Measurements from ENCODE around the gene RIC8A.

The RIC8A gene

DNA sequence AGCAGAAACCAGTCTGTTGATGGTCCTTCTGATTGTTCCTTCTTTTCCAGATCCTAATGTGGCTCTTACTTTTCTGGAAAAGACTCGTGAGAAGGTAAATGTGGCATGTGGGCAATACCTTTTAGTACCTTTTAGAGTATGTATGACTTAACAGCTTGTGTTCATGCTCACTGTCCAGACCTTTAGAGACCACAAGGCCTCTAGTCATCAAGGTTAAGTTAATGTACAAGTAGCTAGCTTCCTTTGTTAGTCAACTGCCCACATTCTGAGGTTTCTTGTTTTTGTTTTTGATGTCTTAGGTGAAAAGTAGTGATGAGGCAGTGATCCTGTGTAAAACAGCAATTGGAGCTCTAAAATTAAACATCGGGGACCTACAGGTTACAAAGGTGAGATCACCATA, 36.9 kb downstream of the RIC8A start:
- DNase-seq (ENCODE audit: low read depth) = no peak

DNA sequence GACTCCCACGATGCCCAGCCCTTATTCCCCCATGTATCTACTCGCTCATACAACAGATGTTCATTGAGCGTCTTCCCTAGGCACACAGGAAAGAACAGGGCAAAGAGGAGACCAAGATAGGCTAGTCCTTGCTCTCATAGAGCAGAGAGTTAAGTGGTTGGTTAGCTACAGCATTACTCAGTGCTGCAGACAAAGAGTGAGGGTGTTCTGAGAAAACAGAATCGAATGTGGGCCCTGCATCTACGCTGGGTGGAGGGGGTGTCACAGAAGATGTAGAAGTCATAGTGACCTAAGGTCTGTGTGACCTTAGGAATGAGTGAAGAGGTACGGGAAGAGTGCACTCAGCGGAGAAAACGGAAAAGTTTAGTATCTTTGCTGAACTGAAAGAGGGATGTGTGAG, 41.6 kb downstream of the RIC8A start:
- DNase-seq (ENCODE audit: low read depth) = no peak

DNA sequence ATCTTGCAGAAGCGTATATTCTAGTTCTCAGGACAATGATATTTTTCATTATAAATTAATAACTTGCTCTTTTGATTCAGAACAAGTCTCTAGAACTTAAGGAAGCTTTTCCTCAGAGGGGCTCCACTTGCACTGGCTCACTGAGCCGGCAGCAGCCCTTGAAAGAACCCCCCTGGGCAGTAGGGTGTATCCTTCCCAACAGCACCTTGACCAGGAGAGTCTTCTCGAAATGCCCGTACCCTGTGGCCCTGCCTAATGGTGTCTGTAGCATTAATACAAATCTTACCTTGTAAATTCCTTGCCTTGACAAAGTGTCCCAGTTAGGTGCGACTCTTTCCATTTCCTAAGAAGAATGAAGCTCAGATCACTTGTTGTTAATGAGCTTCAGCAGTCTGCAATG, 42.8 kb downstream of the RIC8A start:
- DNase-seq (ENCODE audit: low read depth) = no peak

DNA sequence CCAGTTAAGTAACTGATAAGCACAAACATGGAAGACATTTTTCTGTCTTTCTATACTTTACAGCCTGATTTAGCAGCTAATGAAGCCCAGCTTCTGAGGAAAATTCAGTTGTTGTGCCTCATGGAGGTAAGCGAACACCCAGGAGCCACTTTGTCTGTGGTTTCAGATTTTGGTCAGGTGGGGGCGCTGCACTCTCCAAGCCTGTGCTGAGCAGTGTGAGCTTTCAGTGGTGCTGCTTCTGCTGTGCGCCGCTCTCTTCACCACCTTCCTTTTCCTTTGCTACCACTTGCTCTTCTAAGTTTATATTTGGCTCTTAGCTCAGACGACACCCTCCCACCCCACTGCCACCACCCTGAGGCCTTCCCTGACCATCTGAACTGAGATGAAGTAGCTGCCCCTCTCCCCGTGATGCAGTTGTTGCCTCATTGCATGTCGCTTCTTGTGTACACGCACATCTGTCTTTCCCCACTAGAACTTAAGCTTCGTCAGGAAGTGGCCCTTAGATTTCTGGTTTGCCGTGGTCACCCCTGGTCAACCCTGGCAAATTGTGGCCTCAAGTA, 43.3 kb downstream of the RIC8A start:
- DNase-seq (ENCODE audit: low read depth) = peak; percentile 27

DNA sequence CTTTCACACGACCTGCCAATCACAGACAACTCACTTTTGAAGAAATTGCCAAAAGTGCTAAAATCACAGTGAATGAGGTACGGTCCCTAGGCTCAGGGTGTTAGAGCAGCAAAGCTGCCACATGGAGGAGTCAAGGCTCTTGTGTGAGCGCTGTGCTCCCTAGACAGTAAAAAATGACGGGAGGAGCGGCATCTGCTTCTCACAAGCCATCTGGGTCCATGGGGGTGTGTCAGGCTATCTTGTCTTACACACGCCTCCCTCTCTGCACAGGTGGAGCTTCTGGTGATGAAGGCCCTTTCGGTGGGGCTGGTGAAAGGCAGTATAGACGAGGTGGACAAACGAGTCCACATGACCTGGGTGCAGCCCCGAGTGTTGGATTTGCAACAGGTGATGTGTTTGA, 44.0 kb downstream of the RIC8A start:
- DNase-seq (ENCODE audit: low read depth) = no peak

DNA sequence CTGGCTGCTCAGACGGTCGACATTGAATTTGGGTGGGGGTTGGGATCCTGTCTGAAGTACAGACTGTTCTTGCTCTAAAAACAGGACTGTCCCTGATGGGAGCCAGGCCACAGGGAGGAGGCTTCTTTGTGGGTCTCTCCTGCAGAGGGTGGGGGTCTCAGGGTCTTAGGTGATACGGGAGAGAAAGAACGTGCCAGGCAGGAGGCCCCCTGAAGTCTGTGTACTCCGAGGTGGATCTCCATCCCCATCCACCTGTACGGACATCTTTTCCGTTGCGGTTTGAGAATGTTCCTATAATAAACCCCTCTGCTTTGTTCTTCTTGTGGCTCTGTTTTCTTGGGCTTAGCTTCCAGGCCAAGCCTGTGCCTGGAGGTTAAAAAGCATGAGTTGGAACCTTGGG, 45.2 kb downstream of the RIC8A start:
- DNase-seq (ENCODE audit: low read depth) = no peak

- no peak for DNase-seq (ENCODE audit: low read depth)
These were observed 45.8 kb downstream of the RIC8A start for GRCh38 chr11:253160-253885.

DNA sequence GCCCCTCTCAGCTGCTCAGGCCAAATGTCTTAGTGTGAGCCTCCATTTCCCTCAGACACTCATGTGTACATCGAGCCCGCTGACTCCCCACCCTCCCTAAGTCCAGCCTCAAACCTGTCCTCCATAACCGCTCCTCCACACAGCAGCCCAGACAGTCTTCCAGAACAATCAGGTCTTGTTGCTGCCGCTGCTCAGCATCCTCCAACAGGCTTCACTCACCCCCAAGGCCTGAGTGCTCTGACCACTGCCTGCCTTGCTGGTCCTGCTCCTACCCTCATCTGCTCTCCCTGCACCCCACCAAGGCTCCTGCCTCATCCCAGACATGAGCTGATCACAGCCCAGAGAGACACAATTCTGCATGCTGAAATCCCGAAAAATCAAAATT, 46.4 kb downstream of the RIC8A start:
- DNase-seq (ENCODE audit: low read depth) = no peak

- DNase-seq (ENCODE audit: low read depth) = no peak
These were observed 47.7 kb downstream of the RIC8A start for GRCh38 chr11:255176-255575.

DNA sequence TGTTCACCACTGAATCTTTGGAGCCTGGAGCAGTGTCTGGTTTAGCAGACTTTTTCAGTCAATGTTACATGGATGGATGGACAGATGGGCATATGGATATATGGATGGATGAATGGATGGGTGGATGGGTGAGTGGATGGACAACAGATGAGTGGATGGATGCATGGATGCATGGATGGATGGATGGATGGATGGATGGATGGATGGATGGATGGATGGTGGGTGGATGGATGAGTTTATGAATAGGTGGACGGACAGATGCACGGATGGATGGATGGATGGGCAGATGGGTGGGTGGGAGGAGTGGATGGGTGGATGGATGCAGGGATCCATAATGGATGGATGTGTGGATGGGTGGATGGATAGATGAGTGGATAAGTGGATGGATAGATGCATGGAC, 48.3 kb downstream of the RIC8A start:
- DNase-seq (ENCODE audit: low read depth) = no peak

DNA sequence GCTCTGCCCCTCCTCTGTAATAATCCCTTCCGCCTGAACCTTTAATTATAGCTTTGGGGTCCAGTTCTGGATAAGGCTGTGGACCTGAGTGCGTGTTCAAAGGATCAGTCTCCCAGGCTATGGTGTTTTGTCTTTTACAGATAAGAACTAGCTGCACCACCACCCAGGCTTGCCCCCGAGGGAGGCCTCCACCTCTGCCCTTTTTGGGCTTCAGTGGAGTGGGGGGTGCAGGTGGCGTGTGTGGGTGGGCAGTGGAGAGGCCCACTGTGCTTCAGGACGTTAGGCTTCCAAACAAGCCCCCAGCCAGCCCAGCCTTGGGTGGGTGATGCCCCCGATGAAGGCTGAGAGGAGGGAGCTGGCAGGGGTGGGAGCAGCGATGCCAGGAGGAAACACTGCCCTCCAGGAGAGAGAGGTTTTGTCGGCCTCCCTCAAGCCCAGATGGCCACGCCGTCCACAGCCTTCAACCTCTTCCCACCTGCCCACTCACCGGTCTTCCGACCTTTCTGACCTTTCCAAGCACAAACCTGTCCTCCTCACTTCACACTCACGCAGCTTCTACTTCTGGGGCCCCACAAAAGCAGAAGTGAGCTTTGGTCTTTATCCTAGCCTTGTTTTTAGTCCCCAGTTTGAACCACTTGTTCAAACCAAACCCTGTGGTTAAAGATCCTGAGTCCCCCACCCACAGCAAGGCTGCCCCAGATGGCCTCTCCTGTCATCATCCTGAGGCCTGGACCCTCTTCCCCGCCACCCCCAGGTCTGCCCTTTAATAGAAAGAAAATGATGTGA, 49.6 kb downstream of the RIC8A start:
- no peak for DNase-seq (ENCODE audit: low read depth)

- DNase-seq (ENCODE audit: low read depth) = no peak
These were observed 50.4 kb downstream of the RIC8A start for GRCh38 chr11:257766-258493.

- no peak for DNase-seq (ENCODE audit: low read depth)
These were observed 51.9 kb downstream of the RIC8A start for GRCh38 chr11:259413-259812.

DNA sequence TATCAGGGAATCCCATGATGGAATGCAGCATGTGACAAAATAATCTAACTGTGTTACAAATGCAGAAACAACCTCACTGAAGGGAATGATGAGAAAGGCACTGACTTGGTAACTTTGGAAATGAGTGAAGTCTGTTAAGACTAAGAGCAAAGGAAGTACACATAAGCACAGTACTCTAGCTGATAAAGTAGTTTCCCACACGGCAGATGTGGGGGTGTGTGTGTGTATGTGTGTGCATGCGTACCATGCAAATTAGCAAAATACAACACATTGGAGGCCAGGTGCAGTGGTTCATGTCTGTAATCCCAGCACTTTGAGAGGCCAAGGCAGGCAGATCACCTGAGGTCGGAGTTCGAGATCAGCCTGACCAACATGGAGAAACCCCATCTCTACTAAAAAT, 54.1 kb downstream of the RIC8A start:
- no peak for DNase-seq (ENCODE audit: low read depth)
